ENCODE data around the gene UGT1A8.
"Not testable (repeated sequence)": the region's sequence is repeated elsewhere in the genome, so short reads cannot be mapped to it uniquely, and the experiment has no call there.

The UGT1A8 gene

GRCh38 chr2:233684640-233685039 lies 67.2 kb downstream of the UGT1A8 start:
- DNase-seq (ENCODE audit: low read depth in 2 of 3, low spot score in 1 of 3), result no peak

GRCh38 chr2:233686928-233687327 lies 69.5 kb downstream of the UGT1A8 start:
- no peak for DNase-seq (ENCODE audit: low read depth in 2 of 3, low spot score in 1 of 3)

GRCh38 chr2:233688341-233688740 lies 70.9 kb downstream of the UGT1A8 start:
- DNase-seq (ENCODE audit: low read depth in 2 of 3, low spot score in 1 of 3), result no peak

GRCh38 chr2:233689031-233689430 lies 71.6 kb downstream of the UGT1A8 start:
- no peak for DNase-seq (ENCODE audit: low read depth in 2 of 3, low spot score in 1 of 3)

- no peak for DNase-seq (ENCODE audit: low read depth in 2 of 3, low spot score in 1 of 3)
Observed at GRCh38 chr2:233689501-233689900, 72.1 kb downstream of the UGT1A8 start.

GRCh38 chr2:233690444-233690843 lies 73.0 kb downstream of the UGT1A8 start:
- no peak for DNase-seq (ENCODE audit: low read depth in 2 of 3, low spot score in 1 of 3)

- no peak for DNase-seq (ENCODE audit: low read depth in 2 of 3, low spot score in 1 of 3)
Observed at GRCh38 chr2:233691443-233692433, 74.3 kb downstream of the UGT1A8 start.

- no peak for DNase-seq (ENCODE audit: low read depth in 2 of 3, low spot score in 1 of 3)
Observed at GRCh38 chr2:233692648-233693047, 75.2 kb downstream of the UGT1A8 start, which contains the start of gene UGT1A6. TSS of gene UGT1A6 (plus strand) at chr2:233692890. CDS start at chr2:233693005, 115 bp downstream.

- DNase-seq (ENCODE audit: low read depth in 2 of 3, low spot score in 1 of 3), result no peak
Observed at GRCh38 chr2:233693963-233694362, 76.5 kb downstream of the UGT1A8 start.

GRCh38 chr2:233698740-233699139 lies 81.3 kb downstream of the UGT1A8 start:
- no peak for DNase-seq (ENCODE audit: low read depth in 2 of 3, low spot score in 1 of 3)

- no peak for DNase-seq (ENCODE audit: low read depth in 2 of 3, low spot score in 1 of 3)
Observed at GRCh38 chr2:233699424-233700027, 82.1 kb downstream of the UGT1A8 start.

- DNase-seq (ENCODE audit: low read depth in 2 of 3, low spot score in 1 of 3), result no peak
Observed at GRCh38 chr2:233700028-233700635, 82.7 kb downstream of the UGT1A8 start.

- not testable (repeated sequence) for DNase-seq (ENCODE audit: low read depth in 2 of 3, low spot score in 1 of 3)
Observed at GRCh38 chr2:233700842-233701241, 83.4 kb downstream of the UGT1A8 start.

- DNase-seq (ENCODE audit: low read depth in 2 of 3, low spot score in 1 of 3), result no peak
Observed at GRCh38 chr2:233702238-233702637, 84.8 kb downstream of the UGT1A8 start.

- no peak for DNase-seq (ENCODE audit: low read depth in 2 of 3, low spot score in 1 of 3)
Observed at GRCh38 chr2:233705911-233706506, 88.6 kb downstream of the UGT1A8 start.

- DNase-seq (ENCODE audit: low read depth in 2 of 3, low spot score in 1 of 3), result no peak
Observed at GRCh38 chr2:233706720-233707119, 89.3 kb downstream of the UGT1A8 start.

GRCh38 chr2:233707940-233708644 lies 90.7 kb downstream of the UGT1A8 start:
- DNase-seq (ENCODE audit: low read depth in 2 of 3, low spot score in 1 of 3), result no peak

- no peak for DNase-seq (ENCODE audit: low read depth in 2 of 3, low spot score in 1 of 3)
Observed at GRCh38 chr2:233708942-233709341, 91.5 kb downstream of the UGT1A8 start.

GRCh38 chr2:233711312-233712008 lies 94.0 kb downstream of the UGT1A8 start:
- DNase-seq (ENCODE audit: low read depth in 2 of 3, low spot score in 1 of 3), result peak; percentile 29 to 62 (median 62)

- DNase-seq (ENCODE audit: low read depth in 2 of 3, low spot score in 1 of 3), result no peak
Observed at GRCh38 chr2:233712611-233713261, 95.3 kb downstream of the UGT1A8 start, which contains the start of gene UGT1A5. TSS of gene UGT1A5 (plus strand) at chr2:233712907. CDS start at chr2:233712992, 85 bp downstream.
